ENCODE measurements around the gene MRPL51. TPM values are rescaled to one million over a fixed set of nuclear protein-coding genes. Genes with fewer than 3 reads are reported as not detected.

MRPL51 gene
- total and polyA plus RNA-seq, 10 of the 15 experiments (the other 5 are each of a cell fraction or from before 2014, with no cell fraction given), result 137 to 1,202 (median 267) TPM

DNA sequence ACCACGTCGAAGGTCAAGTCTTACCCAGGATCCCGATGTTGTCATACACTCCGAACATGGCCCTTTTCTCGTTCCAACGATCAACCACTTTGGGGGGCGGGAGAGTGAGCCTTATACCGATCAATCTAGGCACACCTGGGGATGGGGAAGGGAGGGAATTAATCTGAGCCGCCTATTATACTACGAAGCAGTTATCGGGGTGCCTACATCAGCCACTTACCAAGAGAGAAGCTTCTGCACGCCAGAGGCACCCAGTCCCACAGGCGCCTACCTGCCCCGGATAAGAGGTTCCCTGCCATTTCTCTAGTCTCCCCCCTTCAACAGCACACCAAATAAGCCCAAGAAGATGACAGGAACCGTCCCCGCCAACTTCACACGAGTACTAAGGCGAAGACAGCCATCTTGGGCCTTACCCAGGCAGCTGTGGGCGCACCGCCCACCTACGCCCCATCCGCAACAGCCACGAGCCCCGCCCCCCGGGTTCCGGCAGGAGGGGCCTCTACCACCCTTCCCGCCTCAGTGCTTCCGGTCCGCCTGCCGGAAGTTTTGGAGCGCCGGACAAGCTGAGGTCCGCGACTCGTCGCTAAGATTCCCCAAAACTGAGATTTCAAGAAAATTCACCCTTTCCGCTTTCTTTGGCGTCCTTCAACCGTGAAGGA lies at the start of gene MRPL51 (continued):
- TF ChIP-seq NBN (IDR thresholded peaks at IDR 0.05) (peak; percentile 76), HCFC1 (IDR thresholded peaks at IDR 0.05; ENCODE audit: low read length) (peak; percentile 63), CREB1 (IDR thresholded peaks at IDR 0.05; ENCODE audit: low read depth) (peak; percentile 87), POLR2AphosphoS5 (IDR thresholded peaks at IDR 0.05; ENCODE audit: low read length) (peak; percentile 91), MXI1 (IDR thresholded peaks at IDR 0.05; ENCODE audit: low read depth, low read length) (peak; percentile 56; the same call in 1 of the 2 replicates), EGR1 (IDR thresholded peaks at IDR 0.05; ENCODE audit: borderline replicate concordance in 1 of 2, low read depth in 2 of 2, low read length in 2 of 2) (peak in 1 of 2 experiments; percentile 93; a peak in 2 of 3 replicates)
- TF ChIP-seq, protein P1, sequence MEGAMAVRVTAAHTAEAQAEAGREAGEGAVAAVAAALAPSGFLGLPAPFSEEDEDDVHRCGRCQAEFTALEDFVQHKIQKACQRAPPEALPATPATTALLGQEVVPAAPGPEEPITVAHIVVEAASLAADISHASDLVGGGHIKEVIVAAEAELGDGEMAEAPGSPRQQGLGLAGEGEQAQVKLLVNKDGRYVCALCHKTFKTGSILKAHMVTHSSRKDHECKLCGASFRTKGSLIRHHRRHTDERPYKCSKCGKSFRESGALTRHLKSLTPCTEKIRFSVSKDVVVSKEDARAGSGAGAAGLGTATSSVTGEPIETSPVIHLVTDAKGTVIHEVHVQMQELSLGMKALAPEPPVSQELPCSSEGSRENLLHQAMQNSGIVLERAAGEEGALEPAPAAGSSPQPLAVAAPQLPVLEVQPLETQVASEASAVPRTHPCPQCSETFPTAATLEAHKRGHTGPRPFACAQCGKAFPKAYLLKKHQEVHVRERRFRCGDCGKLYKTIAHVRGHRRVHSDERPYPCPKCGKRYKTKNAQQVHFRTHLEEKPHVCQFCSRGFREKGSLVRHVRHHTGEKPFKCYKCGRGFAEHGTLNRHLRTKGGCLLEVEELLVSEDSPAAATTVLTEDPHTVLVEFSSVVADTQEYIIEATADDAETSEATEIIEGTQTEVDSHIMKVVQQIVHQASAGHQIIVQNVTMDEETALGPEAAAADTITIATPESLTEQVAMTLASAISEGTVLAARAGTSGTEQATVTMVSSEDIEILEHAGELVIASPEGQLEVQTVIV (IDR thresholded peaks at IDR 0.05; ENCODE audit: borderline replicate concordance, partially characterized antibody), result peak; percentile 76

DNA sequence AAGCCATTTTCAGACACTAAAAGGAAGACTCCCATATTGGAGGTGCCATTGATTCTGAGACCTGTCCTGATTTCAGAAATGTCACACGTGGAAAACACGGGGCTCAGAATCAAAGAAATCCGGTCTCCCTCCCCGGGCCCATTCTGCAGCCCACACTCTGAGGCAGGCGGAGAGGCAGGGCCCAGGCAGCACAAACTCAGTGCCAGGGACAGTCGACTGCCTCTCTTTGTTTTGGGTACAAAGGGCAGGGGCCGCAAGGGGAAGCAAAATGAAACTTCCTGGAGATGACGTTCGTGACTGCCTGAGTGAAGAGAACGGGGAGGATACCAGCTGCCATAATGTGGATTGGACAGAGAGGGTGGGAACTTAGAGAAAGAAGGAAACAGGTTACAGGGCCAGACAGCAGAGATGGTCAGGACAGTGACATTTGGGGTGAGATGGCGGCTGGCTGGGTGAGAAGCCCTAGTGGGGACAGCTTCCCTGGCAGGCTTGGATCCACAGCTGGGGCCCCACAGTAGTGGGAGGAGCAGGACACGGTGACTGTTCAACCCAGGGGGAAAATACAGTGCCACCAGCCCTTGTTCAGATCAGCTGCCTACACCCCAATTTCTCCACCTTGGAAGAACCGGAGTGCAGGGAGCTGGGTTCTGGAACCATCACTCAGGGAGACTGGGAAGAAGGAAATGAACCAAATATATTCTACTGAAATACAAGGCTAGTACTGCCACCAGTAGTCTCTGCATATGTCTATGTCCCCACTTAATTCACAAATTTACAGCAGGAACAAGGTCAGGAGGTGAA lies 49.3 kb upstream of the MRPL51 start:
- in situ Hi-C loops (cut with MboI), result no loop called here
- TF ChIP-seq PAX5 (IDR thresholded peaks at IDR 0.05; ENCODE audit: borderline replicate concordance, low read depth, low read length) (no peak), STAT3 (IDR thresholded peaks at IDR 0.05; ENCODE audit: low read depth, low read length) (no peak), NRF1 (conservative IDR thresholded peaks at IDR 0.05; ENCODE audit: low read depth, low read length) (no peak), CREM (IDR thresholded peaks at IDR 0.05; ENCODE audit: low read depth) (no peak), ZBED1 (IDR thresholded peaks at IDR 0.05; ENCODE audit: borderline replicate concordance) (no peak), MXI1 (IDR thresholded peaks at IDR 0.05; ENCODE audit: low read depth, low read length) (no peak)
- TF ChIP-seq, protein P2, sequence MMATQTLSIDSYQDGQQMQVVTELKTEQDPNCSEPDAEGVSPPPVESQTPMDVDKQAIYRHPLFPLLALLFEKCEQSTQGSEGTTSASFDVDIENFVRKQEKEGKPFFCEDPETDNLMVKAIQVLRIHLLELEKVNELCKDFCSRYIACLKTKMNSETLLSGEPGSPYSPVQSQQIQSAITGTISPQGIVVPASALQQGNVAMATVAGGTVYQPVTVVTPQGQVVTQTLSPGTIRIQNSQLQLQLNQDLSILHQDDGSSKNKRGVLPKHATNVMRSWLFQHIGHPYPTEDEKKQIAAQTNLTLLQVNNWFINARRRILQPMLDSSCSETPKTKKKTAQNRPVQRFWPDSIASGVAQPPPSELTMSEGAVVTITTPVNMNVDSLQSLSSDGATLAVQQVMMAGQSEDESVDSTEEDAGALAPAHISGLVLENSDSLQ (IDR thresholded peaks at IDR 0.05), result no peak
- TF ChIP-seq, protein P3, sequence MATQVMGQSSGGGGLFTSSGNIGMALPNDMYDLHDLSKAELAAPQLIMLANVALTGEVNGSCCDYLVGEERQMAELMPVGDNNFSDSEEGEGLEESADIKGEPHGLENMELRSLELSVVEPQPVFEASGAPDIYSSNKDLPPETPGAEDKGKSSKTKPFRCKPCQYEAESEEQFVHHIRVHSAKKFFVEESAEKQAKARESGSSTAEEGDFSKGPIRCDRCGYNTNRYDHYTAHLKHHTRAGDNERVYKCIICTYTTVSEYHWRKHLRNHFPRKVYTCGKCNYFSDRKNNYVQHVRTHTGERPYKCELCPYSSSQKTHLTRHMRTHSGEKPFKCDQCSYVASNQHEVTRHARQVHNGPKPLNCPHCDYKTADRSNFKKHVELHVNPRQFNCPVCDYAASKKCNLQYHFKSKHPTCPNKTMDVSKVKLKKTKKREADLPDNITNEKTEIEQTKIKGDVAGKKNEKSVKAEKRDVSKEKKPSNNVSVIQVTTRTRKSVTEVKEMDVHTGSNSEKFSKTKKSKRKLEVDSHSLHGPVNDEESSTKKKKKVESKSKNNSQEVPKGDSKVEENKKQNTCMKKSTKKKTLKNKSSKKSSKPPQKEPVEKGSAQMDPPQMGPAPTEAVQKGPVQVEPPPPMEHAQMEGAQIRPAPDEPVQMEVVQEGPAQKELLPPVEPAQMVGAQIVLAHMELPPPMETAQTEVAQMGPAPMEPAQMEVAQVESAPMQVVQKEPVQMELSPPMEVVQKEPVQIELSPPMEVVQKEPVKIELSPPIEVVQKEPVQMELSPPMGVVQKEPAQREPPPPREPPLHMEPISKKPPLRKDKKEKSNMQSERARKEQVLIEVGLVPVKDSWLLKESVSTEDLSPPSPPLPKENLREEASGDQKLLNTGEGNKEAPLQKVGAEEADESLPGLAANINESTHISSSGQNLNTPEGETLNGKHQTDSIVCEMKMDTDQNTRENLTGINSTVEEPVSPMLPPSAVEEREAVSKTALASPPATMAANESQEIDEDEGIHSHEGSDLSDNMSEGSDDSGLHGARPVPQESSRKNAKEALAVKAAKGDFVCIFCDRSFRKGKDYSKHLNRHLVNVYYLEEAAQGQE (IDR thresholded peaks at IDR 0.05; ENCODE audit: low read depth, low read length), result no peak

More for the DNA sequence above, 49.3 kb upstream of the MRPL51 start:
- no peak overlapping the region for H3K9ac ChIP-seq (ENCODE audit: control insufficient read depth, insufficient read depth, low read length)
- ChIA-PET SMC1A (ENCODE audit: uncharacterized antibody, unreplicated experiment) (no interaction called here), CTCF (interaction anchor here (5.4 kb wide), 1 partner anchor 10 kb away, joined by 69 read pairs; the partner anchor contains the start of gene IFFO1), POLR2A (no interaction called here), RAD21 (ENCODE audit: unreplicated experiment) (no interaction called here)
- no peak overlapping the region for H3K27ac ChIP-seq (ENCODE audit: control insufficient read depth, insufficient read depth)
- no peak overlapping the region for H3K4me2 ChIP-seq (ENCODE audit: control insufficient read depth, insufficient read depth)
- intact Hi-C loops (cut with micrococcal nuclease; ENCODE audit: unreplicated experiment), result no loop called here
- H3K79me2 ChIP-seq (ENCODE audit: control insufficient read depth, insufficient read depth, low read length), result peaks cover 11% of the 10 kb centered on the region
- no peaks in the 10 kb centered on the region for H3K9me3 ChIP-seq (replicated peaks; ENCODE audit: control insufficient read depth, insufficient read depth, low read length)
- H3K36me3 ChIP-seq (ENCODE audit: control insufficient read depth in 2 of 2, insufficient read depth in 2 of 2, low read length in 1 of 2), result peaks cover 15 to 17% of the 10 kb centered on the region in 2 experiments
- H3K4me3 ChIP-seq, result no peak overlapping the region
- ATAC-seq, result no peak
- no peaks in the 10 kb centered on the region for H3K27me3 ChIP-seq (replicated peaks in 1 of 2; ENCODE audit: control insufficient read depth in 2 of 2, insufficient read depth in 2 of 2, low read length in 1 of 2)
- WGBS (ENCODE audit: insufficient coverage, insufficient replicate concordance, low lambda C conversion rate, missing lambda C conversion rate), result 89% methylated on average over 13 of the region's 13 CpGs
- no peak overlapping the region for H2AFZ ChIP-seq (ENCODE audit: control insufficient read depth, low read depth, low read length)
- H3K4me1 ChIP-seq (ENCODE audit: control insufficient read depth, insufficient read depth, low read length), result peaks cover 19% of the 10 kb centered on the region
- no TSS peak for BruUV-seq (replicated peaks)
- peaks cover 5% of the 10 kb centered on the region for H4K20me1 ChIP-seq (ENCODE audit: control insufficient read depth, insufficient read depth)
- DNase-seq (ENCODE audit: low read depth, low spot score), result no peak
- no peak for FAIRE-seq

All from GM12878 (cell line).